ENCODE measurements around the gene ANK3. TPM values are rescaled to one million over a fixed set of nuclear protein-coding genes. Genes with fewer than 3 reads are reported as not detected.

Gene ANK3
- total and polyA plus RNA-seq, 2 donors (not counting 3 experiments of a cell fraction or from before 2014, with no cell fraction given): 0.88 to 8.5 TPM

DNA sequence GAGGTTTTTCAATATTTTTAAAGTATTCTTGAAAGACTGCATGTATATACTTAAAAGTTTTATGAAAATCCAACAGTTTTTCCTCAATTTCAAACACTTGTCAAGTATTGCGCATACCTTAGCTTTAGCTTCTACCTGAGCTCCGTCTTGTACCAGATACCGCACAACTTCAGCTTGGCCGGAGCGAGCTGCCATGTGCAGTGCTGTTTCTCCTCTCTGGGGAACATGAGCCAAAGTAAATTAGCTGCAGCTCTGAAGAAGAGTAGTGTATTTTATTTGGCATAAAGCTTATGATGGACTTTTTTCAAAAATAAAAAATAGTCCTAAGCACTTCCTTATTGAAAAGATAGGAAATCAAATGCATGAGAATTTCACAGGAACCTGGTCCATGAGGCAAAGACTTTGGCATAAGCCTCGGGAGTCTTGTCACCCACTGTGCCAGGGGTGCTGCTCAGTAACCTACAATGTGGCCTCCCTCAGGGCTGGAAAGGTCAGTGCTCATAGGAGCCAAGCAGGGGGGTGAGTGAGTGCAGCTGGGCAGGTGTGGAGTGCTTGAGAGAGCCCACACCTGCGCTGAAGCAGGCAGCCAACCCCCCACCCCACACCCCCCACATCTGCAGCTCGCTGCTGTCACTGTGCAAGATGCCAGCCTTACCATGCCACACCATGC, 189.5 kb downstream of the ANK3 start:
- no peak overlapping the region for H3K27ac ChIP-seq (ENCODE audit: insufficient read depth, low read depth, low read length)
- BruUV-seq (replicated peaks): no TSS peak
- no peak for FAIRE-seq
- no peaks in the 10 kb centered on the region for H3K4me1 ChIP-seq (ENCODE audit: control insufficient read depth, extremely low read depth, insufficient read depth, low read length)
- H2AFZ ChIP-seq (ENCODE audit: low read depth, low read length): no peak overlapping the region
- no peaks in the 10 kb centered on the region for H4K20me1 ChIP-seq (replicated peaks; ENCODE audit: control insufficient read depth, extremely low read depth, insufficient read depth, low read length)
- no peaks in the 10 kb centered on the region for H3K36me3 ChIP-seq (ENCODE audit: control insufficient read depth in 2 of 2, extremely low read depth in 1 of 2, insufficient read depth in 2 of 2, low read length in 2 of 2)
- DNase-seq (ENCODE audit: low read depth, low spot score): no peak
- TF ChIP-seq EZH2 (IDR thresholded peaks at IDR 0.05; ENCODE audit: borderline replicate concordance, low read depth, low read length, severe bottlenecking) (no peak), GATA2 (IDR thresholded peaks at IDR 0.05; ENCODE audit: insufficient read depth, insufficient read length, low read depth, low read length) (no peak), MYC (IDR thresholded peaks at IDR 0.05; ENCODE audit: low read depth, low read length) (no peak), POLR2AphosphoS5 (IDR thresholded peaks at IDR 0.05; ENCODE audit: insufficient read depth, low read depth, low read length) (no peak), POLR2A (IDR thresholded peaks at IDR 0.05; ENCODE audit: low read depth, low read length) (no peak), FOS (IDR thresholded peaks at IDR 0.05; ENCODE audit: borderline replicate concordance, insufficient read depth, low read length) (no peak), JUN (IDR thresholded peaks at IDR 0.05; ENCODE audit: borderline replicate concordance, insufficient read depth, insufficient read length, low read depth) (no peak)
- TF ChIP-seq, protein P1, sequence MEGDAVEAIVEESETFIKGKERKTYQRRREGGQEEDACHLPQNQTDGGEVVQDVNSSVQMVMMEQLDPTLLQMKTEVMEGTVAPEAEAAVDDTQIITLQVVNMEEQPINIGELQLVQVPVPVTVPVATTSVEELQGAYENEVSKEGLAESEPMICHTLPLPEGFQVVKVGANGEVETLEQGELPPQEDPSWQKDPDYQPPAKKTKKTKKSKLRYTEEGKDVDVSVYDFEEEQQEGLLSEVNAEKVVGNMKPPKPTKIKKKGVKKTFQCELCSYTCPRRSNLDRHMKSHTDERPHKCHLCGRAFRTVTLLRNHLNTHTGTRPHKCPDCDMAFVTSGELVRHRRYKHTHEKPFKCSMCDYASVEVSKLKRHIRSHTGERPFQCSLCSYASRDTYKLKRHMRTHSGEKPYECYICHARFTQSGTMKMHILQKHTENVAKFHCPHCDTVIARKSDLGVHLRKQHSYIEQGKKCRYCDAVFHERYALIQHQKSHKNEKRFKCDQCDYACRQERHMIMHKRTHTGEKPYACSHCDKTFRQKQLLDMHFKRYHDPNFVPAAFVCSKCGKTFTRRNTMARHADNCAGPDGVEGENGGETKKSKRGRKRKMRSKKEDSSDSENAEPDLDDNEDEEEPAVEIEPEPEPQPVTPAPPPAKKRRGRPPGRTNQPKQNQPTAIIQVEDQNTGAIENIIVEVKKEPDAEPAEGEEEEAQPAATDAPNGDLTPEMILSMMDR (IDR thresholded peaks at IDR 0.05; ENCODE audit: extremely low read depth in 1 of 2, insufficient read depth in 1 of 2, low read depth in 1 of 2, low read length in 2 of 2): no peak
- TF ChIP-seq, protein P2, sequence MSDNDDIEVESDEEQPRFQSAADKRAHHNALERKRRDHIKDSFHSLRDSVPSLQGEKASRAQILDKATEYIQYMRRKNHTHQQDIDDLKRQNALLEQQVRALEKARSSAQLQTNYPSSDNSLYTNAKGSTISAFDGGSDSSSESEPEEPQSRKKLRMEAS (IDR thresholded peaks at IDR 0.05; ENCODE audit: insufficient read depth, insufficient read length): no peak
- no peak overlapping the region for H3K4me3 ChIP-seq (replicated peaks in 1 of 3; ENCODE audit: insufficient read depth in 1 of 3, low read depth in 1 of 3, low read length in 3 of 3)
- H3K4me2 ChIP-seq (ENCODE audit: insufficient read depth, low read length): no peak overlapping the region
- dilution Hi-C loops (cut with MboI; ENCODE audit: extremely low pct_ligation_motif_present, low sequenced_read_pairs): no loop called here
- ChIA-PET POLR2A (no interaction called here), CTCF (interaction anchor here (0.7 to 3.6 kb wide), 4 partner anchors 9 to 100 kb away, joined by 3 to 17 read pairs (median 5); no protein-coding TSS in a partner anchor)
- no peaks in the 10 kb centered on the region for H3K27me3 ChIP-seq (ENCODE audit: control insufficient read depth in 2 of 2, insufficient read depth in 2 of 2, low read length in 2 of 2)
- intact Hi-C loops (cut with micrococcal nuclease): loop anchor here (10.0 kb wide), 1 partner anchor 295 kb away; the partner anchor contains the start of gene CCDC6
- no peaks in the 10 kb centered on the region for H3K9me3 ChIP-seq (replicated peaks; ENCODE audit: control insufficient read depth, insufficient read depth, low read length)
- H3K79me2 ChIP-seq (ENCODE audit: control insufficient read depth, insufficient read depth, low read length): no peaks in the 10 kb centered on the region
- no peaks in the 10 kb centered on the region for H3K9me1 ChIP-seq (replicated peaks; ENCODE audit: control insufficient read depth, extremely low read depth, insufficient read depth, low read length)
- no peak overlapping the region for H3K9ac ChIP-seq (replicated peaks; ENCODE audit: extremely low read depth, insufficient read depth, low read length)
